Measurements from ENCODE around the gene RBM33. TPM values are rescaled to one million over a fixed set of nuclear protein-coding genes. Genes with fewer than 3 reads are reported as not detected.

RBM33 gene
- total RNA-seq, 1 donor from 2014 or later = 79.4 TPM

DNA sequence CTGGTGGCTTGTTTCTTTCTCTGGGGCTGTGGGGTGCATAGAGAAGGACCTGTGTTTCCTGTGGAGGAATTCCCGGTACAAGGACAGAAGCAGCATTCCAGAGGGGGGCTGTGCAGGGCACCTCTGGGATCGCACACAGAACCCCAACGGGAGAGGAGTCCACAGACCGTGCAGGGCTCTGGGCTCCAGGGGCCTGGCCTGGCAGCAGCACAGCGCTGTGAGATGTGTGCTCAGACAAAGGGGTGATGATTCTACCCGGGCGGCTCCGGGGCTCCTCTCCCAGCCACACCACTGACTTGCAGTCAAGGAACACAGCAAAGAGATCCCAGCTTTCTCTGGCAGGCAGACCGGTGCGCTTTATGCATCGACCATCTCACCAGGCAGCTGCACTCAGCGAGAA, 174.7 kb downstream of the RBM33 start:
- H3K9me3 Mint-ChIP-seq (ENCODE audit: low read depth) = no peaks in the 10 kb centered on the region
- H3K27me3 Mint-ChIP-seq = peaks cover 64% of the 10 kb centered on the region
- no peak overlapping the region for H3K4me3 Mint-ChIP-seq (ENCODE audit: low read depth)
- TF ChIP-seq, protein P1, sequence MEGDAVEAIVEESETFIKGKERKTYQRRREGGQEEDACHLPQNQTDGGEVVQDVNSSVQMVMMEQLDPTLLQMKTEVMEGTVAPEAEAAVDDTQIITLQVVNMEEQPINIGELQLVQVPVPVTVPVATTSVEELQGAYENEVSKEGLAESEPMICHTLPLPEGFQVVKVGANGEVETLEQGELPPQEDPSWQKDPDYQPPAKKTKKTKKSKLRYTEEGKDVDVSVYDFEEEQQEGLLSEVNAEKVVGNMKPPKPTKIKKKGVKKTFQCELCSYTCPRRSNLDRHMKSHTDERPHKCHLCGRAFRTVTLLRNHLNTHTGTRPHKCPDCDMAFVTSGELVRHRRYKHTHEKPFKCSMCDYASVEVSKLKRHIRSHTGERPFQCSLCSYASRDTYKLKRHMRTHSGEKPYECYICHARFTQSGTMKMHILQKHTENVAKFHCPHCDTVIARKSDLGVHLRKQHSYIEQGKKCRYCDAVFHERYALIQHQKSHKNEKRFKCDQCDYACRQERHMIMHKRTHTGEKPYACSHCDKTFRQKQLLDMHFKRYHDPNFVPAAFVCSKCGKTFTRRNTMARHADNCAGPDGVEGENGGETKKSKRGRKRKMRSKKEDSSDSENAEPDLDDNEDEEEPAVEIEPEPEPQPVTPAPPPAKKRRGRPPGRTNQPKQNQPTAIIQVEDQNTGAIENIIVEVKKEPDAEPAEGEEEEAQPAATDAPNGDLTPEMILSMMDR (IDR thresholded peaks at IDR 0.05; ENCODE audit: unreplicated experiment) = no peak
- peaks cover 4% of the 10 kb centered on the region for H3K4me1 Mint-ChIP-seq (ENCODE audit: low read depth)
- DNase-seq (ENCODE audit: low spot score, unreplicated experiment) = no peak
- H3K27ac Mint-ChIP-seq = no peak overlapping the region
- no peaks in the 10 kb centered on the region for H3K36me3 Mint-ChIP-seq (ENCODE audit: insufficient read depth)

DNA sequence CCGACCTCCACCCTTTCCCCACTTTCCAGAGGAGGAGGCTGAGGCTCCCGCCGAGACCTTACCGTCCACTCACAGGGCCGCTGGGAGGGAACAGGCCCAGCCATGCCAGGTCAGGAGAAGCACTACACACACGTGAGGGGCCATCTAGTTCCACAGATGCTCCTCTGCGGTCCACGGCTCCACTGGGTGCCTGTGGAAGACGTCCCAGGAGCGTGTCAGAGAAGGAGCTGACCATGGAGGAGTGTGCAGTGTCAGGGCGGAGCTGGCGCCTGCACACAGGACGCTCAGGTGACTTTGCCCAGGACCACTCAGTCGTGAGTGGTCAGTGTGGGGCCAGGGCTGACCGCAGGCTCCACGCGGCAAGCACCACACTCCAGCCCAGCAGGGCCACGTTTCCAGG, 175.8 kb downstream of the RBM33 start:
- Mint-ChIP-seq H3K27me3 (peaks cover 72% of the 10 kb centered on the region), H3K4me1 (ENCODE audit: low read depth) (peaks cover 4% of the 10 kb centered on the region), H3K9me3 (ENCODE audit: low read depth) (no peaks in the 10 kb centered on the region), H3K36me3 (ENCODE audit: insufficient read depth) (no peaks in the 10 kb centered on the region), H3K27ac (no peak overlapping the region), H3K4me3 (ENCODE audit: low read depth) (no peak overlapping the region)
- DNase-seq (ENCODE audit: low spot score, unreplicated experiment) = no peak
- TF ChIP-seq, protein P1 (IDR thresholded peaks at IDR 0.05; ENCODE audit: unreplicated experiment) = no peak

DNA sequence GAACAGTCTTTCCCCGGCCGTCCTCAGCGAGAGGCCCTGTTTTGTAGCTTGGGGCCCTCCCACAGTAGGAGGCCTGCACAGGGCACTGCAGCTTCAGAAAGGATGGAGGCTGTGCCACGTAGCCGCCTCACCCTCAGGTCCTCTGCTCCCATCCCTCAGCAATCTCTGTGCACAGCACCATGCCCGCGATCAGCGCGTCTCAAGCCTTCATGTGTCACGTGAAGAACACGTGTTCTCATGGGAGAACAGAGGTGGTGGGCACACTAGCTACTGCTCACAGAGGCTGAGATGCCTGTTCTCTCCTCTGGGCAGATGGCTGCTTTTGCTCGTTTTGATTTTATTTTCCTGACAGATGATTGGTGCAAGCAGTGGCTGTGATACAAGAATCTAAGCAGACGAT, 176.3 kb downstream of the RBM33 start:
- no peaks in the 10 kb centered on the region for H3K4me1 Mint-ChIP-seq (ENCODE audit: low read depth)
- no peaks in the 10 kb centered on the region for H3K36me3 Mint-ChIP-seq (ENCODE audit: insufficient read depth)
- no peak overlapping the region for H3K27ac Mint-ChIP-seq
- no peaks in the 10 kb centered on the region for H3K9me3 Mint-ChIP-seq (ENCODE audit: low read depth)
- peaks cover 71% of the 10 kb centered on the region for H3K27me3 Mint-ChIP-seq
- TF ChIP-seq, protein P1 (IDR thresholded peaks at IDR 0.05; ENCODE audit: unreplicated experiment) = no peak
- no peak for DNase-seq (ENCODE audit: low spot score, unreplicated experiment)
- no peak overlapping the region for H3K4me3 Mint-ChIP-seq (ENCODE audit: low read depth)

DNA sequence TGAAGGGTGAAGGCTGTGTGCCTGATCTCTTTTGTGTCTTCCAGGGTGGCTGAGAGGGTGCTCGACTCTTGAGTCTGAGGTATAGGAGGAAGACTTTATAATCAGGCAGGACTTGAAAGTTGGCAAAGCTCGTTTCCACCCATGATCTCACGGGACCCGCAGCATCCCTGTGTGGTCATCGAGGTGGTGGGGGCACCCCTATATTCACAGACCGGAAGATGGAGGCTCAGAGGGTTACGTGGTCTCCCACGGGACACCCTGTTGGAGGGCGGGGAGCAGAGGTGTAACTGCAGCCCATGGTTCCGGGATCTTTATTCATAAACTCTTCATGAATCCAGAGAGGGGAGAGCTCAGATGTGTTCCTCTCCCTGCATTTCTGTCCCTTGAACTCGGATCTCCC, 177.4 kb downstream of the RBM33 start:
- no peaks in the 10 kb centered on the region for H3K9me3 Mint-ChIP-seq (ENCODE audit: low read depth)
- H3K4me1 Mint-ChIP-seq (ENCODE audit: low read depth) = no peaks in the 10 kb centered on the region
- H3K27me3 Mint-ChIP-seq = peaks cover 72% of the 10 kb centered on the region
- H3K27ac Mint-ChIP-seq = no peak overlapping the region
- no peak overlapping the region for H3K4me3 Mint-ChIP-seq (ENCODE audit: low read depth)
- H3K36me3 Mint-ChIP-seq (ENCODE audit: insufficient read depth) = no peaks in the 10 kb centered on the region
- TF ChIP-seq, protein P1 (IDR thresholded peaks at IDR 0.05; ENCODE audit: unreplicated experiment) = no peak
- DNase-seq (ENCODE audit: low spot score, unreplicated experiment) = no peak

DNA sequence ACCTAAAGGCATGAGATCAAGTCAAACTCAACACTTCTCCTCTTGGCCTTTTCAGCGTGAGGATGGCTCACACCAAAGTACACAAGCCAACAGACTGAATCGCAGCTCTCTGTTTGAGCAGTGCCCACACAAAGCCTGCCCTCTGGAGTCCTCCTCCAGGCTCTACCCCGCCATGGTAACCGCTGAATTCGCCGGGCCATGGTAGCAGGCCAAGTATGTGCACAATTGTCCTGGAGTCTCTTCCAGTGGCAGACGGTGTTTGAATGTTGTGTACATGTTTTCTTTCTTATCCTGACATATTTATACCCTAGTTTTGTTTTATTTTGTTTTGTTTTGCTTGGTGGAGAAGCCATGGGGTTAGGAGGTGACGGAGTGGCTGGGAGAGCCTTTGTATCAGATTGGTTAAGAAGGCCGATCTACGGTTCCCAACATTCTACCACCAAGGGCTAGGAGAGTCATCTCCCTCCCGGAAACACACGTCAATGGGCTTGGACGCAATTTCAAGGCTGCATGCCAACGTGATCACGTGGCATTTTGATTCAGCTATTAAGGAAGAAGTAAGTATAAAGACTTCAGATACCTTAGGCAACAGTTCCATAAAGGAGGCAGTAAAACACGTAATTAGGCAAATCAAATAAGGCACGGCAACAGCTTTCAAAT, 179.9 kb downstream of the RBM33 start:
- DNase-seq (ENCODE audit: low spot score, unreplicated experiment) = no peak
- H3K27me3 Mint-ChIP-seq = peaks cover 67% of the 10 kb centered on the region
- no peak overlapping the region for H3K4me3 Mint-ChIP-seq (ENCODE audit: low read depth)
- H3K9me3 Mint-ChIP-seq (ENCODE audit: low read depth) = peaks cover 5% of the 10 kb centered on the region
- TF ChIP-seq, protein P1 (IDR thresholded peaks at IDR 0.05; ENCODE audit: unreplicated experiment) = no peak
- H3K27ac Mint-ChIP-seq = no peak overlapping the region
- H3K4me1 Mint-ChIP-seq (ENCODE audit: low read depth) = no peaks in the 10 kb centered on the region
- no peaks in the 10 kb centered on the region for H3K36me3 Mint-ChIP-seq (ENCODE audit: insufficient read depth)
